ENCODE data around the gene DNM3.

The DNM3 gene

DNA sequence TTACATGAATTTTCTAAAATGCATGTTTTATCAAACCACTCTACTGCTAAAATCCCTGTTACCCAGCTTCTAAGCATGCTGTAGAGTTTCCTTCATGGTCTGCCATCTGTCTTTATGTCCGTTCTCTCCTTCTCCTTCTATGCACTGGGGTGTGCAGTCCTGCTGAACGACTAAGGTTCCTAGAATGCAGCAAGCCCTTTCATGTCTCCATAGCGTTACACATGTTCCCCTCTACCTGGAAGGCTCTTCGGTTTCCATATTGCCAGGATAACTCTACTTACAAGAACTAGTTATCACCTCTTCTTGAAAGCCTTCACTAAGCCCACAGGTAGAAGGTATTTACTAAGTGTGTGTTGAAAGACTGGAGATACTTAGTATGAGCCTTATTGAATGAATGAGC lies 22.2 kb downstream of the DNM3 start:
- no peak for DNase-seq (ENCODE audit: low spot score)
- in situ Hi-C loops (cut with MboI; ENCODE audit: low pct_unique_long_range_greater_than_20kb, low sequenced_read_pairs, unreplicated experiment) = no loop called here
- TF ChIP-seq, protein P1, sequence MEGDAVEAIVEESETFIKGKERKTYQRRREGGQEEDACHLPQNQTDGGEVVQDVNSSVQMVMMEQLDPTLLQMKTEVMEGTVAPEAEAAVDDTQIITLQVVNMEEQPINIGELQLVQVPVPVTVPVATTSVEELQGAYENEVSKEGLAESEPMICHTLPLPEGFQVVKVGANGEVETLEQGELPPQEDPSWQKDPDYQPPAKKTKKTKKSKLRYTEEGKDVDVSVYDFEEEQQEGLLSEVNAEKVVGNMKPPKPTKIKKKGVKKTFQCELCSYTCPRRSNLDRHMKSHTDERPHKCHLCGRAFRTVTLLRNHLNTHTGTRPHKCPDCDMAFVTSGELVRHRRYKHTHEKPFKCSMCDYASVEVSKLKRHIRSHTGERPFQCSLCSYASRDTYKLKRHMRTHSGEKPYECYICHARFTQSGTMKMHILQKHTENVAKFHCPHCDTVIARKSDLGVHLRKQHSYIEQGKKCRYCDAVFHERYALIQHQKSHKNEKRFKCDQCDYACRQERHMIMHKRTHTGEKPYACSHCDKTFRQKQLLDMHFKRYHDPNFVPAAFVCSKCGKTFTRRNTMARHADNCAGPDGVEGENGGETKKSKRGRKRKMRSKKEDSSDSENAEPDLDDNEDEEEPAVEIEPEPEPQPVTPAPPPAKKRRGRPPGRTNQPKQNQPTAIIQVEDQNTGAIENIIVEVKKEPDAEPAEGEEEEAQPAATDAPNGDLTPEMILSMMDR (IDR thresholded peaks at IDR 0.05; ENCODE audit: extremely low read depth, insufficient read depth, missing control alignments) = no peak

DNA sequence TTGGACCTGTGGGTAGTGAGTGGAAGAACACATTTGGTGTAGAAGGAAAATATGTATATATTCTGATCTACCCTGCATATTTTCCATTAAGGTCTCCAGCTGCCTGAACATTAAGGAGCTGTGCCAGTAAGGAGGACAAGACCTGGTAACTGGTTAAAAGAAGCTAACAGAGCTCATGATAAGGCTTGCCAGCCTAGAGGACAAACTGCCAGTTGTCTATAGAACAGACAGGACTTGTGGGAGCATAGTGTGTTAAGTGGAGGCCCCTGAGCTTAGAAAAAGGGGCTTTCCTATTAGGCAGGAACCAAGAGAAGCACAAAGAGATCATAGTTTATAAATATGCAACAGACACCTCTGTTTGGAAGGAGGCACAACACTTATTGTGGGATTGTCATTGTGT lies 23.0 kb downstream of the DNM3 start:
- in situ Hi-C loops (cut with MboI; ENCODE audit: low pct_unique_long_range_greater_than_20kb, low sequenced_read_pairs, unreplicated experiment) = no loop called here
- no peak for DNase-seq (ENCODE audit: low spot score)
- TF ChIP-seq, protein P1 (IDR thresholded peaks at IDR 0.05; ENCODE audit: extremely low read depth, insufficient read depth, missing control alignments) = no peak

DNA sequence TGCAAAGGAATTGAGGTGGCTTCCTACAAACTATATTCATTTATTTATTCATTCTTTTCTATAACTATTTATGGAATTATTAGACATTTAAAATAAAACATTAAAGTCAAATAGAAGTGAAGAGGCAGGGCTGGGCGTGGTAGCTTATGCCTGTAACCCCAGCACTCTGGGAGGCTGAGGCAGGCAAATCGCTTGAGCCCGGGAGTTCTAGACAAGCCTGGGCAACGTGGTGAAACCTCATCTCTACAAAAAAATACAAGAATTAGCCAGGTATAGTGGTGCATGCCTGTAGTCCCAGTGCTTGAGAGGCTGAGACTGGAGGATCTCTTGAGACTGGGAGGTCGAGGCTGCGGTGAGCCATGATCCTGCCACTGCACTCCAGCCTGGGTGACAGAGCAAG lies 23.8 kb downstream of the DNM3 start:
- DNase-seq (ENCODE audit: low spot score) = no peak
- TF ChIP-seq, protein P1 (IDR thresholded peaks at IDR 0.05; ENCODE audit: extremely low read depth, insufficient read depth, missing control alignments) = no peak
- in situ Hi-C loops (cut with MboI; ENCODE audit: low pct_unique_long_range_greater_than_20kb, low sequenced_read_pairs, unreplicated experiment) = no loop called here

DNA sequence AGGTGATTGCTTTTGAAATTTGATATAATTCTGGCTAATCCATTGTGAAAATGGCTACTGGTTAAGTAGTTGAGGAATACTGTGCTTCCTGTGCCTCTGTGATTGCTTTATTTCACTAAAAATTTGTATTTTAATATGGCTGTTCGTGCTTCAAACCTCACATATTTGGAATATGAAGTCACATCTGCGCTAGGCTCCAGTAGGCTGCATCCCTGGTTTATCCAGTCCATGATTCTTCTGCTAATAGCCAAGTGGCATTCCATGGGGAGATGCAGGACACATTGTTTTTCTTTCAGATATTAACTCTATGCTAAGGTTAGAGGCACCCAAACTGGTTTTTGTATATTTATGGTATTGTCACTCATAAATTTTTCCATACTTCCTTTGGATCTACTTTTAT lies 25.9 kb downstream of the DNM3 start:
- TF ChIP-seq, protein P1 (IDR thresholded peaks at IDR 0.05; ENCODE audit: extremely low read depth, insufficient read depth, missing control alignments) = no peak
- in situ Hi-C loops (cut with MboI; ENCODE audit: low pct_unique_long_range_greater_than_20kb, low sequenced_read_pairs, unreplicated experiment) = no loop called here
- DNase-seq (ENCODE audit: low spot score) = no peak

DNA sequence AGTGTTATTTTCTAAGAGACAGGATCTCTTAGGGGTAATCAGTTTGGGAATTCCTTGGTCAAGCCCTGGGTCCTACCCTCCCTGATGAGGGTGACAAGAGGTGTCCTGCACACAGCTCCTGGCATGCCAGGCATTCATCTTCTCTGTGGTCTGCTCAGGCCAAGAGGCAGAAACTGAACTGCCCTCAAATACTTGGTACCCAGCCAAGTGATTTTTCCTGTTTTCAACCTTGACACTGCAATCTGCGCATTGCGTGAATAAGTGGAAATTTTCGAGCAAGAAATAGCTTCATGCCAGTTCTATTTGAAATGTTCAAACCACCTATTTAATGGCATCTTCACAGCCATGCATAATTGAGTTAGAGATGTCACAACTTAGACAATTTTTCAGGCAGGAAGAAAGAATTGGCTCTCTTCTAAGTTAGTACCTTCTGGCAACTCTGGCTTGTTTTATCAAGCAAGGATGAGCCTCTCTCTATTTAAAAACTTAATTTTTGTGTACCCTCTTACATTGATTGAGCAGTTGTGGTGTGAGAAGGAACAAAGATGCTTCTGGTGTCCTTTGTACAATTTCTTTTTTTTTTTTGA lies 27.0 kb downstream of the DNM3 start:
- in situ Hi-C loops (cut with MboI; ENCODE audit: low pct_unique_long_range_greater_than_20kb, low sequenced_read_pairs, unreplicated experiment) = no loop called here
- no peak for DNase-seq (ENCODE audit: low spot score)
- TF ChIP-seq, protein P1 (IDR thresholded peaks at IDR 0.05; ENCODE audit: extremely low read depth, insufficient read depth, missing control alignments) = no peak

DNA sequence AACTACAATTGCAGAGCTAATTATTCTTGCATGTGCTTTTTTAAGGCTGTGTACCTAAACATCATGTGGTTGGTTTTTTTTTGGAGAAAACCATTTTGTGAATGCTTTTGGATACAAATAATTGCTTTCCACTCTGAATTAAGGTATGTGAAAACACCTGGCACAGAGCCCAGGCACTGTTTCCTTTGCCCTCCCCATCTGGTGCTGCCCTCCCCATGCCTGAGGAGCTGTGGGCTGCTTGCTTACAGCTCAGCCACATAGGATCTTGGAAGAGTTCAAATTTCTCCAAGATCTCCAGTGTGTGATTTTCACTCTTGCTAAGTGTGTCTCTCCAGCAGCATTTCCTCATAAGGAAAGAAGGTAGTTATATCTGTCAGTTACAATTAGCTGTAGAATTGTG lies 27.8 kb downstream of the DNM3 start:
- no peak for DNase-seq (ENCODE audit: low spot score)
- TF ChIP-seq, protein P1 (IDR thresholded peaks at IDR 0.05; ENCODE audit: extremely low read depth, insufficient read depth, missing control alignments) = no peak
- in situ Hi-C loops (cut with MboI; ENCODE audit: low pct_unique_long_range_greater_than_20kb, low sequenced_read_pairs, unreplicated experiment) = no loop called here

DNA sequence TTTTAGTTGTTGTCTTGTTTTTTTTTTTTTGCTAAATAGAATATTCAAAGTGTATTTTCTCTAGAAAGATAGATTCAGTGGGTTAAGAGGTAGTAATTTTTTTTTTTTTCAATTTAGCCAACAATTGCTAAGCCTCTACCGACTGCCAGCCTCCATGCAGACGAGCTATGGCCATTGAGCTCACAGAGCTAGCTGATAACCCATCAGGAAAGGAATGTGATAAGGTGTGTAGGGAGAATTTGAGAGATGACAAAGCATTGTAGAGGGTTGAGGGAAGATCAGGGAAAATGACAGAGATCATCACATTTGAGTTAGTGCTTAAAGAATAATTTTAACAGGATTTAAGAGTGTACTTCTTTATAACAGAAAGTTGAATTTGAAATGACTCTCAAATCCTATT lies 30.6 kb downstream of the DNM3 start:
- in situ Hi-C loops (cut with MboI; ENCODE audit: low pct_unique_long_range_greater_than_20kb, low sequenced_read_pairs, unreplicated experiment) = no loop called here
- TF ChIP-seq, protein P1 (IDR thresholded peaks at IDR 0.05; ENCODE audit: extremely low read depth, insufficient read depth, missing control alignments) = no peak
- DNase-seq (ENCODE audit: low spot score) = no peak

Data from GM13977 (cell line).